GM12878 (cell line): Measurements from ENCODE around the gene DNAAF2. TPM values are rescaled to one million over a fixed set of nuclear protein-coding genes. Genes with fewer than 3 reads are reported as not detected.

ENCODE experiments used
- ATAC-seq: fragments of 200-7000 bp; cut with Tn5 transposase; 3 replicates; pipeline ENCODE4 v1.9.1; 2020; ENCODE audit warnings: mild to moderate bottlenecking, moderate library complexity
- BruUV-seq: library from RNA; stranded (reverse); fragments of 400-500 nt; replicated peaks from 2 replicates; lab custom pipeline; 2021; lab: Mats Ljungman, UMichigan
- CTCF ChIA-PET: fragments of 300-600 bp; sonication (Branson Sonifier 250); formaldehyde crosslinking; extraction: SDS; loops from one replicate; lab custom pipeline; 2021; ENCODE audit warnings: inconsistent platforms; lab: Yijun Ruan, JAX
- POLR2A ChIA-PET: fragments of 350-600 bp; formaldehyde crosslinking; extraction: SDS; loops from one replicate; lab custom pipeline; 2021; ENCODE audit warnings: inconsistent platforms; lab: Charles Lee
- RAD21 ChIA-PET: fragments of 300-600 bp; sonication (Branson Sonifier 250); formaldehyde crosslinking; loops from one replicate; lab custom pipeline; 2023; ENCODE audit warnings: antibody characterized with exemption; ENCODE audit not compliant: unreplicated experiment; lab: Charles Lee
- SMC1A ChIA-PET: fragments of 300-600 bp; sonication (Branson Sonifier 250); formaldehyde crosslinking; loops from one replicate; lab custom pipeline; 2023; ENCODE audit not compliant: unreplicated experiment, uncharacterized antibody; lab: Charles Lee
- DNase-seq: peaks from one replicate; pipeline ENCODE4 v3.0.0-alpha.2; 2011; ENCODE audit warnings: low read depth, low spot score
- FAIRE-seq: peaks from 3 replicates; lab custom pipeline; 2011; peaks lifted over from hg19 to GRCh38; lab: Jason Lieb, UNC
- H2AFZ ChIP-seq: 2 replicates; pipeline ENCODE4 v1.6.0; 2011; ENCODE audit warnings: low read depth, low read length, control low read depth; ENCODE audit not compliant: control insufficient read depth
- H3K27ac ChIP-seq: 2 replicates; pipeline ENCODE4 v1.5.1; 2011; ENCODE audit warnings: control low read depth; ENCODE audit not compliant: control insufficient read depth, insufficient read depth
- H3K27me3 ChIP-seq, 2 experiments: replicated peaks in 1 of 2; 2 replicates each; pipeline versions ENCODE4 v1.6.0 to v1.6.1; 2011; ENCODE audit warnings: low read length in 1 of 2; ENCODE audit not compliant: control insufficient read depth in 2 of 2, insufficient read depth in 2 of 2
- H3K36me3 ChIP-seq, 2 experiments: 2 replicates each; pipeline ENCODE4 v1.5.1; 2011; ENCODE audit warnings: low read length in 1 of 2; ENCODE audit not compliant: control insufficient read depth in 2 of 2, insufficient read depth in 2 of 2
- H3K4me1 ChIP-seq: 2 replicates; pipeline ENCODE4 v1.6.1; 2011; ENCODE audit warnings: mild to moderate bottlenecking, low read length, moderate library complexity, mixed read lengths; ENCODE audit not compliant: control insufficient read depth, insufficient read depth
- H3K4me2 ChIP-seq: 2 replicates; pipeline ENCODE4 v1.6.0; 2011; ENCODE audit warnings: control low read depth; ENCODE audit not compliant: control insufficient read depth, insufficient read depth
- H3K4me3 ChIP-seq: fragments of 200-600 bp; sonication (generic); 2 replicates; pipeline ENCODE4 v1.5.1; 2016
- H3K79me2 ChIP-seq: 2 replicates; pipeline ENCODE4 v1.6.0; 2011; ENCODE audit warnings: low read length; ENCODE audit not compliant: control insufficient read depth, insufficient read depth
- H3K9ac ChIP-seq: 2 replicates; pipeline ENCODE4 v1.8.0; 2011; ENCODE audit warnings: low read length, control low read depth, mixed read lengths; ENCODE audit not compliant: control insufficient read depth, insufficient read depth
- H3K9me3 ChIP-seq: replicated peaks from 3 replicates; pipeline ENCODE4 v1.5.1; 2011; ENCODE audit warnings: mild to moderate bottlenecking, low read length; ENCODE audit not compliant: control insufficient read depth, insufficient read depth
- H4K20me1 ChIP-seq: 2 replicates; pipeline ENCODE4 v1.6.0; 2011; ENCODE audit not compliant: control insufficient read depth, insufficient read depth
- CBFB ChIP-seq: IDR thresholded peaks from 2 replicates; pipeline ENCODE4 v1.6.1; 2016; ENCODE audit warnings: antibody characterized with exemption, low read depth
- CUX1 ChIP-seq: IDR thresholded peaks from 2 replicates; pipeline ENCODE4 v1.6.1; 2012; ENCODE audit warnings: improper control_type of control experiment, low read depth, low read length; ENCODE audit not compliant: insufficient replicate concordance
- IRF5 ChIP-seq: fragments of 450-650 bp; IDR thresholded peaks from 2 replicates; pipeline ENCODE4 v1.6.1; 2017; ENCODE audit warnings: borderline replicate concordance
- KAT2A ChIP-seq: conservative IDR thresholded peaks from 2 replicates; pipeline ENCODE4 v1.6.1; 2011; ENCODE audit warnings: low read depth, low read length; ENCODE audit not compliant: control insufficient read depth
- PRDM15 ChIP-seq: fragments of 450-650 bp; formaldehyde crosslinking; IDR thresholded peaks from 2 replicates; pipeline ENCODE4 v1.4.0; 2020; ENCODE audit warnings: mild to moderate bottlenecking, moderate library complexity
- TBL1XR1 ChIP-seq: IDR thresholded peaks from 2 replicates; pipeline ENCODE4 v1.6.1; 2012; ENCODE audit warnings: low read depth, low read length, improper control_type of control experiment
- WGBS: methylation state at CpG from one replicate; pipeline ENCODE4 v1.1.6; 2016; ENCODE audit warnings: low lambda C conversion rate; ENCODE audit not compliant: insufficient replicate concordance, insufficient coverage; ENCODE audit errors: missing lambda C conversion rate; 5-methylcytosine and 5-hydroxymethylcytosine counted together
- in situ Hi-C: fragments of 300-500 bp; cut with MboI; formaldehyde crosslinking; loops from 9 replicates; pipeline ENCODE4 v1.14.3; 2018; ENCODE audit warnings: mixed read lengths
- intact Hi-C: fragments of 100-400 bp; cut with micrococcal nuclease; formaldehyde crosslinking; loops from one replicate; pipeline ENCODE4 v1.14.2; 2022; ENCODE audit not compliant: unreplicated experiment
- polyA plus RNA-seq, 11 experiments: library from polyadenylated mRNA; depleted of rRNA in 4 of 11; unstranded in 6 of 11; stranded (reverse) in 5 of 11; fragments of >200 nt; fragmentation: Nextera tagmentation in 4 of 11; fragmentation: Illumina TruSeq in 1 of 11; extraction: Ambion mirVana in 4 of 11; extraction: Trizol in 1 of 11; gene quantifications; 1 replicate in 1 of 11; 2 replicates in 10 of 11; pipeline versions ENCODE4 v1.2.1 to v1.2.3, GENCODE V29; 2011 to 2016; ENCODE audit warnings: inconsistent platforms in 2 of 11, missing spikeins in 2 of 11, low read depth in 1 of 11
- total RNA-seq, 4 experiments: library from RNA; depleted of rRNA in 3 of 4; stranded (reverse); fragments of >200 nt in 3 of 4; fragmentation: Illumina TruSeq in 1 of 4; extraction: Trizol in 1 of 4; gene quantifications; 2 replicates each; pipeline versions ENCODE4 v1.2.1 to v1.2.3, GENCODE V29; 2013 to 2021

Gene DNAAF2
- total and polyA plus RNA-seq, 10 of the 15 experiments (the other 5 are each of a cell fraction or from before 2014, with no cell fraction given), result 5.7 to 24.7 (median 10.8) TPM

- in situ Hi-C loops, result no loop called here
- ChIA-PET CTCF (interaction anchor here (0.6 to 1.1 kb wide), 2 partner anchors 25 to 27 kb away, joined by 3 to 4 read pairs; no protein-coding TSS in a partner anchor), SMC1A (interaction anchor here (0.6 to 1.7 kb wide), 3 partner anchors 12 to 150 kb away, joined by 3 to 4 read pairs (median 3); no protein-coding TSS in a partner anchor), RAD21 (interaction anchor here (1.1 to 1.5 kb wide), 2 partner anchors 9 to 12 kb away, joined by 4 to 5 read pairs; partner anchors contain the start of genes MGAT2 and RPL36AL), POLR2A (interaction anchor here (0.8 kb wide), 1 partner anchor 8 kb away, joined by 4 read pairs; the partner anchor contains the start of genes MGAT2 and RPL36AL)
- Histone ChIP-seq H3K4me2 (no peak overlapping the region), H3K36me3 (peaks cover 0 to 11% of the 10 kb centered on the region in 2 experiments; a peak in 3 of 4 replicates), H3K9me3 (no peaks in the 10 kb centered on the region), H3K4me1 (no peaks in the 10 kb centered on the region), H3K27ac (no peak overlapping the region), H4K20me1 (no peaks in the 10 kb centered on the region), H3K79me2 (peaks cover 15% of the 10 kb centered on the region), H2AFZ (no peak overlapping the region), H3K9ac (no peak overlapping the region), H3K27me3 (no peaks in the 10 kb centered on the region), H3K4me3 (no peak overlapping the region)
- 86% methylated on average over 4 of the region's 4 CpGs for WGBS
- FAIRE-seq (no peak), DNase-seq (no peak), ATAC-seq (no peak)
- TF ChIP-seq KAT2A (no peak), CBFB (no peak), IRF5 (no peak), TBL1XR1 (no peak), PRDM15 (CRISPR knock-in tag) (no peak), CUX1 (no peak)
- no TSS peak for BruUV-seq
- intact Hi-C loops, result no loop called here
Measured at GRCh38 chr14:49612251-49612650, 22.8 kb downstream of the DNAAF2 start.
